Measurements from ENCODE around the gene SPOCK1. TPM values are rescaled to one million over a fixed set of nuclear protein-coding genes. Genes with fewer than 3 reads are reported as not detected.

The SPOCK1 gene
- total and polyA plus RNA-seq, 2 of the 4 experiments (the other 2 are of a cell fraction), result 5.0 to 20.3 TPM

- no peaks in the 10 kb centered on the region for H3K79me1 ChIP-seq (ENCODE audit: low read depth in 1 of 2, low read length in 2 of 2)
- no peak overlapping the region for H2BK5ac ChIP-seq (ENCODE audit: low read depth, low read length, poor library complexity, severe bottlenecking)
- no peak overlapping the region for H4K91ac ChIP-seq (ENCODE audit: insufficient read depth, low read depth, low read length)
- H3K27me3 ChIP-seq (ENCODE audit: control insufficient read depth, insufficient read depth, low read length), result no peaks in the 10 kb centered on the region
- H4K20me1 ChIP-seq (ENCODE audit: insufficient read depth, low read length), result no peaks in the 10 kb centered on the region; the same call in 1 of the 2 replicates
- no peak overlapping the region for H2BK120ac ChIP-seq (ENCODE audit: low read depth, low read length)
- H3K9me1 ChIP-seq (ENCODE audit: insufficient read depth, low read length), result no peaks in the 10 kb centered on the region
- DNase-seq (no peak), ATAC-seq (ENCODE audit: low read depth) (no peak)
- no peak overlapping the region for H3K4me3 ChIP-seq (ENCODE audit: insufficient read depth, low read depth, low read length)
- H3K18ac ChIP-seq (ENCODE audit: low read depth, low read length), result no peak overlapping the region
- ChIA-PET POLR2A (ENCODE audit: unreplicated experiment) (no interaction called here), CTCF (interaction anchor here (1.0 to 1.8 kb wide), 2 partner anchors 137 to 147 kb away, joined by 3 to 4 read pairs; partner anchors contain the start of gene SPOCK1)
- no peak overlapping the region for H3K23ac ChIP-seq (ENCODE audit: low read depth, low read length)
- BruUV-seq (replicated peaks), result no TSS peak
- WGBS, 2 experiments (ENCODE audit: extremely low coverage in 2 of 2, insufficient read length in 1 of 2), result no CpG with 5 or more reads among the region's 5 CpGs
- no peak overlapping the region for H3K14ac ChIP-seq (replicated peaks; ENCODE audit: low read depth, low read length)
- no peak overlapping the region for H4K5ac ChIP-seq (ENCODE audit: low read depth, low read length)
- no peak overlapping the region for H3K27ac ChIP-seq (ENCODE audit: insufficient read depth, low read length)
- H2AK9ac ChIP-seq (replicated peaks; ENCODE audit: low read depth, low read length, poor library complexity), result no peak overlapping the region
- no peak for TF ChIP-seq CEBPB (IDR thresholded peaks at IDR 0.05; ENCODE audit: low read depth, low read length)
- no peak for TF ChIP-seq POLR2A (IDR thresholded peaks at IDR 0.05; ENCODE audit: low read depth, low read length)
- no peak for TF ChIP-seq USF2 (IDR thresholded peaks at IDR 0.05; ENCODE audit: low read depth, low read length)
- no peak for TF ChIP-seq MAFK (IDR thresholded peaks at IDR 0.05; ENCODE audit: low read depth, low read length)
- no peak for TF ChIP-seq CTCF (conservative IDR thresholded peaks at IDR 0.05; ENCODE audit: low read depth, low read length)
- no peak for TF ChIP-seq ELK1 (IDR thresholded peaks at IDR 0.05; ENCODE audit: borderline replicate concordance, low read depth, low read length)
- no peak for TF ChIP-seq BHLHE40 (IDR thresholded peaks at IDR 0.05; ENCODE audit: low read depth, low read length)
- TF ChIP-seq SMC3 (IDR thresholded peaks at IDR 0.05; ENCODE audit: low read depth, low read length), result no peak
- no peak for TF ChIP-seq CHD1 (IDR thresholded peaks at IDR 0.05; ENCODE audit: low read depth, low read length)
- no peak for TF ChIP-seq NFE2L2 (IDR thresholded peaks at IDR 0.05; ENCODE audit: low read depth, low read length)
- TF ChIP-seq RCOR1 (IDR thresholded peaks at IDR 0.05; ENCODE audit: insufficient replicate concordance, low read length), result no peak
- no peak for TF ChIP-seq MXI1 (IDR thresholded peaks at IDR 0.05; ENCODE audit: borderline replicate concordance, low read depth, low read length)
- TF ChIP-seq RFX5 (IDR thresholded peaks at IDR 0.05; ENCODE audit: low read depth, low read length), result no peak
- no peak for TF ChIP-seq MAZ (IDR thresholded peaks at IDR 0.05; ENCODE audit: borderline replicate concordance, low read depth, low read length)
- TF ChIP-seq RAD21 (IDR thresholded peaks at IDR 0.05; ENCODE audit: low read length), result no peak
- no peak for TF ChIP-seq FOS (IDR thresholded peaks at IDR 0.05; ENCODE audit: low read depth, low read length)
- no peak overlapping the region for H2AFZ ChIP-seq (replicated peaks; ENCODE audit: low read length, poor library complexity)
- H2BK20ac ChIP-seq (ENCODE audit: low read depth, low read length), result no peak overlapping the region
- in situ Hi-C loops (cut with MboI; ENCODE audit: low sequenced_read_pairs), result no loop called here
- no peaks in the 10 kb centered on the region for H3K4me1 ChIP-seq (ENCODE audit: control insufficient read depth, insufficient read depth, low read length)
- H3K56ac ChIP-seq (ENCODE audit: extremely low read depth, insufficient read depth, low read length), result no peak overlapping the region
- dilution Hi-C loops (cut with HindIII; ENCODE audit: low sequenced_read_pairs, unreplicated experiment), result no loop called here
- H2AK5ac ChIP-seq (ENCODE audit: low read depth, low read length), result no peak overlapping the region
- no peaks in the 10 kb centered on the region for H3K36me3 ChIP-seq (ENCODE audit: control insufficient read depth, insufficient read depth, low read length)
- intact Hi-C loops (cut with micrococcal nuclease), result no loop called here
- H4K8ac ChIP-seq (ENCODE audit: low read depth in 2 of 2, low read length in 2 of 2), result no peak overlapping the region
- no peak overlapping the region for H3K4ac ChIP-seq (ENCODE audit: low read depth, low read length)
- no peaks in the 10 kb centered on the region for H3K9me3 ChIP-seq (ENCODE audit: control insufficient read depth, insufficient read depth, low read length)
- H2BK15ac ChIP-seq (ENCODE audit: low read depth, low read length), result no peak overlapping the region
- no peak overlapping the region for H3K9ac ChIP-seq (ENCODE audit: low read depth, low read length)
- no peak overlapping the region for H3K4me2 ChIP-seq (ENCODE audit: low read depth, low read length)
These were observed 147.0 kb downstream of the SPOCK1 start for GRCh38 chr5:137352095-137352494.

Measured in IMR-90 (cell line).